ENCODE measurements around the gene BCORL1.

GRCh38 chrX:129956145-129956544, 26.3 kb upstream of the BCORL1 start:
- TF ChIP-seq CTCF (IDR thresholded peaks at IDR 0.05; ENCODE audit: insufficient read depth, low read length), result no peak
- no peak for TF ChIP-seq GABPA (IDR thresholded peaks at IDR 0.05; ENCODE audit: low read depth)
